Keratinocyte (primary cell): ENCODE results near the gene LRRC37B.
"Not testable (repeated sequence)": the region's sequence is repeated elsewhere in the genome, so short reads cannot be mapped to it uniquely, and the experiment has no call there.

Source experiments
- EZH2 ChIP-seq: IDR thresholded peaks from one replicate; pipeline ENCODE4 v1.6.1; 2012; ENCODE audit warnings: inconsistent platforms, mild to moderate bottlenecking, low read length, moderate library complexity
- TF ChIP-seq, protein P1 (sequence below), 3 experiments: IDR thresholded peaks in 1 of 3; conservative IDR thresholded peaks in 1 of 3; optimal IDR thresholded peaks in 1 of 3; 2 replicates in 2 of 3; 3 replicates in 1 of 3; pipeline versions ENCODE3 to v1.5.1; 2011; ENCODE audit warnings: low read length in 3 of 3, mild to moderate bottlenecking in 3 of 3, moderate library complexity in 2 of 3, control low read depth in 1 of 3, inconsistent platforms in 1 of 3; ENCODE audit not compliant: insufficient read depth in 2 of 3; ENCODE audit errors: extremely low read depth in 1 of 3

DNA sequence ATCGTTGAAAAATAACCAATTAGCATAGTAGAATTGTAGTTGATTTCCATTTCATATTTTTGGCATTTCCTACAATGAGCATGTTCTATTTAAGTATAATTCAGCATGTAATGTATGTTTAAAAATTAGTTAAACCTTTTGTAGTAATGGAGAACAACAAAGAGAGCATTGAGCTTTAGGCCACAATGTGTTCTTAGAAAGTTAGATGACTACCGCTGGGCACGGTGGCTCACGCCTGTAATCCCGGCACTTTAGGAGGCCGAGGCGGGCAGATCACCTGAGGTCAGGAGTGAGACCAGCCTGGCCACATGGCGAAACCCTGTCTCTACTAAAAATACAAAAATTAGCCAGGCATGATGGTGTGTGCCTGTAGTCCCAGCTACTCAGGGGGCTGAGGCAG lies 93.1 kb downstream of the LRRC37B start:
- TF ChIP-seq, protein P1, sequence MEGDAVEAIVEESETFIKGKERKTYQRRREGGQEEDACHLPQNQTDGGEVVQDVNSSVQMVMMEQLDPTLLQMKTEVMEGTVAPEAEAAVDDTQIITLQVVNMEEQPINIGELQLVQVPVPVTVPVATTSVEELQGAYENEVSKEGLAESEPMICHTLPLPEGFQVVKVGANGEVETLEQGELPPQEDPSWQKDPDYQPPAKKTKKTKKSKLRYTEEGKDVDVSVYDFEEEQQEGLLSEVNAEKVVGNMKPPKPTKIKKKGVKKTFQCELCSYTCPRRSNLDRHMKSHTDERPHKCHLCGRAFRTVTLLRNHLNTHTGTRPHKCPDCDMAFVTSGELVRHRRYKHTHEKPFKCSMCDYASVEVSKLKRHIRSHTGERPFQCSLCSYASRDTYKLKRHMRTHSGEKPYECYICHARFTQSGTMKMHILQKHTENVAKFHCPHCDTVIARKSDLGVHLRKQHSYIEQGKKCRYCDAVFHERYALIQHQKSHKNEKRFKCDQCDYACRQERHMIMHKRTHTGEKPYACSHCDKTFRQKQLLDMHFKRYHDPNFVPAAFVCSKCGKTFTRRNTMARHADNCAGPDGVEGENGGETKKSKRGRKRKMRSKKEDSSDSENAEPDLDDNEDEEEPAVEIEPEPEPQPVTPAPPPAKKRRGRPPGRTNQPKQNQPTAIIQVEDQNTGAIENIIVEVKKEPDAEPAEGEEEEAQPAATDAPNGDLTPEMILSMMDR (optimal IDR thresholded peaks at IDR 0.05 in 1 of 3, IDR thresholded peaks at IDR 0.05 in 1 of 3, conservative IDR thresholded peaks at IDR 0.05 in 1 of 3; ENCODE audit: extremely low read depth in 1 of 3, insufficient read depth in 2 of 3, low read length in 3 of 3), result not testable (repeated sequence)
- TF ChIP-seq EZH2, result not testable (repeated sequence)
